Measurements from ENCODE around the gene ATAD3B.
"Not testable (repeated sequence)": the region's sequence is repeated elsewhere in the genome, so short reads cannot be mapped to it uniquely, and the experiment has no call there.

The ATAD3B gene

GRCh38 chr1:1449099-1449739 lies 22.3 kb upstream of the ATAD3B start, which contains the start of gene ATAD3C:
Gene ATAD3C, plus strand, starts transcription at chr1:1449689. Its CDS starts 995 bp downstream, at chr1:1450684.
- H3K4me3 ChIP-seq (ENCODE audit: low read depth, low read length), result no peak within 1 kb of the TSS
- DNase-seq (ENCODE audit: low read depth), result no peak
- no peak for TF ChIP-seq MAX (IDR thresholded peaks at IDR 0.05; ENCODE audit: low read depth, low read length)
- TF ChIP-seq, protein P1, sequence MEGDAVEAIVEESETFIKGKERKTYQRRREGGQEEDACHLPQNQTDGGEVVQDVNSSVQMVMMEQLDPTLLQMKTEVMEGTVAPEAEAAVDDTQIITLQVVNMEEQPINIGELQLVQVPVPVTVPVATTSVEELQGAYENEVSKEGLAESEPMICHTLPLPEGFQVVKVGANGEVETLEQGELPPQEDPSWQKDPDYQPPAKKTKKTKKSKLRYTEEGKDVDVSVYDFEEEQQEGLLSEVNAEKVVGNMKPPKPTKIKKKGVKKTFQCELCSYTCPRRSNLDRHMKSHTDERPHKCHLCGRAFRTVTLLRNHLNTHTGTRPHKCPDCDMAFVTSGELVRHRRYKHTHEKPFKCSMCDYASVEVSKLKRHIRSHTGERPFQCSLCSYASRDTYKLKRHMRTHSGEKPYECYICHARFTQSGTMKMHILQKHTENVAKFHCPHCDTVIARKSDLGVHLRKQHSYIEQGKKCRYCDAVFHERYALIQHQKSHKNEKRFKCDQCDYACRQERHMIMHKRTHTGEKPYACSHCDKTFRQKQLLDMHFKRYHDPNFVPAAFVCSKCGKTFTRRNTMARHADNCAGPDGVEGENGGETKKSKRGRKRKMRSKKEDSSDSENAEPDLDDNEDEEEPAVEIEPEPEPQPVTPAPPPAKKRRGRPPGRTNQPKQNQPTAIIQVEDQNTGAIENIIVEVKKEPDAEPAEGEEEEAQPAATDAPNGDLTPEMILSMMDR (IDR thresholded peaks at IDR 0.05; ENCODE audit: low read depth, low read length), result no peak
- no peak for TF ChIP-seq MYC (IDR thresholded peaks at IDR 0.05; ENCODE audit: low read depth, low read length)
- TF ChIP-seq POLR2A (IDR thresholded peaks at IDR 0.05; ENCODE audit: extremely low read depth, insufficient read length), result no peak

GRCh38 chr1:1450616-1451015 lies 20.9 kb upstream of the ATAD3B start:
- DNase-seq (ENCODE audit: low read depth), result not testable (repeated sequence)

DNA sequence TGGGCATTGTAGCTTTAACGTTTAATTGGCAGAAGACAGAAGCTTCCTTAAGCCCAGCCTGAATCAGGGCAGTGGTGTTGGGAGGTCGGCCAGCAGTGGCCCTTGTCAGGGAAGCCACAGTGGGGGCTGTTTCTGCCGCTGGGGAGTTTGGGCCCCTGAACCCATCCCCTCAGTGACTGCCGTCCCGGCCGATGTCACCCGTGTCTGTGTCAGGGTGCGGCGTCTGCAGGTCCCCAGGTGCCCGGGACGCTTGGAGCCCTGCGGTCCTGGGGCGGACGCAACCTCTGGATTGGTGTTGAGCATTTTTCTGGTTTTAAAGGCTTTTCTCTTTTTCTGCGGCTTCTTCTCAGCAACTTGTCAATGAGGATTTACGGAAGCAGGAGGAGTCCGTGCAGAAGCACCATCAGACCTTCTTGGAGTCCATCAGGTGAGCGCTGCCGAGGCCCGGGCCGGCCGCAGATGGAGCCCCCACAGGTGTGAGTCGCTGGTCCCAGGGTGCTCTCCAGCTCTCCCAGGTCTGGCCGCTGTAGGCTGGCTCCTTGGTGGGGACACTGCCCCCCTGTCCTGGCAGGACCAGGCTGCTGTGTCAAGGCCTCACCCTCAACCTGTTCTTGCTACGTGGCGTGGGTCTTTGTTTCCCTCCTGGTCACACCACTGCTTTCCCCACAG lies 19.7 kb upstream of the ATAD3B start:
- no peak overlapping the region for H3K4me3 ChIP-seq (ENCODE audit: low read depth, low read length)
- no peak for DNase-seq (ENCODE audit: low read depth)
- TF ChIP-seq POLR2A (IDR thresholded peaks at IDR 0.05; ENCODE audit: extremely low read depth, insufficient read length), result no peak

More at GRCh38 chr1:1450616-1451015, 20.9 kb upstream of the ATAD3B start:
- H3K4me3 ChIP-seq (ENCODE audit: low read depth, low read length), result not testable (repeated sequence)

DNA sequence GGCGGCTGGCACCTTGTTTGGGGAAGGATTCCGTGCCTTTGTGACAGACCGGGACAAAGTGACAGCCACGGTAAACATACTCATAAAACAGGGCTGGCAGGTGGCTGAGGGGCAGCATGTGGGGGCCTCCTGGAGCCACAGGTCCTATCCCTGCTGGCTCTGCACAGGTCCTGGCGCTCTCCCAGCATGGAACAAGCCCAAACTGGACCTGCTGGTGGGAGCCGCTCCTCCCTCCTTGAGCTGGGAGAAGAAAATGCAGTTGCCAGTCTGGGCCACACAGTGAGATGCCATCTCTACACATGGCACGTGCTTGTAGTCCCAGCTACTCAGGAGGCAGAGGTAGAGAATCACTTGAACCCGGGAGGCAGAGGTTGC lies 19.2 kb upstream of the ATAD3B start:
- DNase-seq (ENCODE audit: low read depth); H3K4me3 ChIP-seq (ENCODE audit: low read depth, low read length): not testable (repeated sequence)

GRCh38 chr1:1452882-1453281 lies 18.7 kb upstream of the ATAD3B start:
- no peak for TF ChIP-seq MAX (IDR thresholded peaks at IDR 0.05; ENCODE audit: low read depth, low read length)
- TF ChIP-seq MYC (IDR thresholded peaks at IDR 0.05; ENCODE audit: low read depth, low read length), result no peak
- no peak for TF ChIP-seq POLR2A (IDR thresholded peaks at IDR 0.05; ENCODE audit: extremely low read depth, insufficient read length)
- TF ChIP-seq, protein P1 (IDR thresholded peaks at IDR 0.05; ENCODE audit: low read depth, low read length), result no peak
- H3K4me3 ChIP-seq (ENCODE audit: low read depth, low read length), result no peak overlapping the region
- no peak for DNase-seq (ENCODE audit: low read depth)

DNA sequence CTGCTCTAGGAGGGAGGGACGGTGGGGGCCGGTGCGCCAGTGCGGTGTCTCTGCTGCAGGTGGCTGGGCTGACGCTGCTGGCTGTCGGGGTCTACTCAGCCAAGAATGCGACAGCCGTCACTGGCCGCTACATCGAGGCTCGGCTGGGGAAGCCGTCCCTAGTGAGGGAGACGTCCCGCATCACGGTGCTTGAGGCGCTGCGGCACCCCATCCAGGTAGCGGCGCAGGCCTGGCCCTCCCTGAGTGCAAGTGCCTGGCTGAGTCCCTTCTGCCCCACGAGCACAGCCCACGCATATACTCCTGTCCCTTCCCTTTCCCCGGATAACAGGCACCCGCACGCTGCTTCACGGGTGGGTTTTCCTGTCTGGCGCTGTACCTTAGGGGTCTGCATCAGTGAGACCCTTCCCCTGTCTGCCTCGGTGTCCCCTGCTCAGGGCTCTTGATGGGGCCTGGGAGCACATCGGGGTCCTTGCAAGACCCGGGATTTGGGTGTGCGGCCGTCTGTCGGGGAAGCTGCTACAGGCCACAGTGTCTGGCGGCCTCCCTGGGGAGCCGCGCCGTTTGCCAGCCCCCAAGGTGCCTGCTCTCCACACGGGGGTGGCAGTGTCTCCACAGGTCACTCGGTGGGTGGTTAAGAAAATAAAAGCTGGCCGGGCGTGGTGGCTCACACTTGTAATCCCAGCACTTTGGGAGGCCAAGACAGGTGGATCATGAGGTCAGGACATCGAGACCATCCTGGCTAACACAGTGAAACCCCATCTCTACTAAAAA lies 17.1 kb upstream of the ATAD3B start:
- DNase-seq (ENCODE audit: low read depth); H3K4me3 ChIP-seq (ENCODE audit: low read depth, low read length): not testable (repeated sequence)

DNA sequence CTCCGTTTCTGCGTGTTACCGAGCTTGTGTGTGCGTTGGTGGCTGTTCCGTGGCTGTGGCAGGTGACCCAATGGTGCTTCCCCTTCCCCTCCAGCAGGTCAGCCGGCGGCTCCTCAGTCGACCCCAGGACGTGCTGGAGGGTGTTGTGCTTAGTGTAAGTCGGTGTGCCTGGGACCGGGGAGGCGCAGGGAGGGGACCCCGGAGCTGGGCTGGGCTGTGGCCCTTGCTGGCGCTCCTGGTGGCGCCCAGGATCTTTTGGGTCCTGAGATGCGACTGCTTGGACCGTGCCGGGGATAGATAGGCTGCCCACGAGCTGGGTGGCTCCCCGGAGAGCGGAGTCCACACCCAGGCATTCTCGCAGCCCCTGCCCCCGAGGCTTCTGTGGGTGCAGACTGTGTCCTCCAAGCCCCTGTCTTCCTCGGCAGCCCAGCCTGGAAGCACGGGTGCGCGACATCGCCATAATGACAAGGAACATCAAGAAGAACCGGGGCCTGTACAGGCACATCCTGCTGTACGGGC lies 16.1 kb upstream of the ATAD3B start:
- no peak overlapping the region for H3K4me3 ChIP-seq (ENCODE audit: low read depth, low read length)
- TF ChIP-seq MAX (IDR thresholded peaks at IDR 0.05; ENCODE audit: low read depth, low read length) (no peak), POLR2A (IDR thresholded peaks at IDR 0.05; ENCODE audit: extremely low read depth, insufficient read length) (no peak), MYC (IDR thresholded peaks at IDR 0.05; ENCODE audit: low read depth, low read length) (no peak)
- TF ChIP-seq, protein P1 (IDR thresholded peaks at IDR 0.05; ENCODE audit: low read depth, low read length), result no peak
- DNase-seq (ENCODE audit: low read depth), result no peak

GRCh38 chr1:1455934-1456333 lies 15.6 kb upstream of the ATAD3B start:
- not testable (repeated sequence) for DNase-seq (ENCODE audit: low read depth); H3K4me3 ChIP-seq (ENCODE audit: low read depth, low read length)

- not testable (repeated sequence) for H3K4me3 ChIP-seq (ENCODE audit: low read depth, low read length); DNase-seq (ENCODE audit: low read depth)
These were observed 14.8 kb upstream of the ATAD3B start for GRCh38 chr1:1456683-1457255.

DNA sequence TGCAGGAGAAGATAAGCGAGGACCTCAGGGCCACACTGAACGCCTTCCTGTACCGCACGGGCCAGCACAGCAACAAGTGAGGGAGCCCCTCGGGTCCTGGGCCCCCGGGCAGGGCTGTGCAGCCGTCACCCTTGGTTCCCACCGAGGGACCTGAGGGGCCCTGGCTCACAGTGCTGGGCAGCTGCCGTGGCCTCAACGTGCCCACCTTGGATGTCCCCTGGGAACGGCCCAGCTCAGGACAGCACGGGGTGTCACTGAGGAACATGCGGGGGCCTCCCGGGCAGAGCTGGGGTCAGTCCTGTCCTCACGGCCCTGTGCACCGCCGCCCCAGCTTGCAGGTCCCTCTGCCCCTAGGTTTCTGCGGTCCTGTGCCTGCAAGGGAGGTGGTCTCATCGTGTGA lies 12.4 kb upstream of the ATAD3B start:
- not testable (repeated sequence) for H3K4me3 ChIP-seq (ENCODE audit: low read depth, low read length)

DNA sequence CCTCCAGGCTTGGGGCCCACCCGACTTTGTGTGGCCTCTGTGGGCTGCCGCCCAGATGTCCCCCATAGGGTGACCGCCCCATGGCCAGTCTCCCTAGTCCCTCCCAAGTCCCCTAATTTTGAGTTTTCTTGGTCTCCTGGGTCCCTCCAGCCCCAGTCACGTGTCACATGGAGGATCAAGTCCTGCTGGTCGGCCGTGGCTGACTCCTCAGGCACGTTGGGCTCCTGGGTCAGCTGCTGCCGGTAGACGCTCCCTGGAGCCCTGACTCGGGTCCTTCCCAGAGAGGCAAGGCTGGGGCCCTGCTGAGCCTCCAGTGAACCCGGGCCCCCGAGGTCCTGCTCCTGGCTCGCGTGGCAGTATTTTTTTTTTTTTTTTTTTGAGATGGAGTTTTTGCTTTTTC lies 11.9 kb upstream of the ATAD3B start:
- H3K4me3 ChIP-seq (ENCODE audit: low read depth, low read length); DNase-seq (ENCODE audit: low read depth): not testable (repeated sequence)

More for the DNA sequence above, 12.4 kb upstream of the ATAD3B start:
- not testable (repeated sequence) for DNase-seq (ENCODE audit: low read depth)

Data from NB4 (cell line).